Measurements from ENCODE around the gene TSTD1.
"Not testable (repeated sequence)": the region's sequence is repeated elsewhere in the genome, so short reads cannot be mapped to it uniquely, and the experiment has no call there.

Gene TSTD1

GRCh38 chr1:161006563-161006962, 32.2 kb downstream of the TSTD1 start:
- no peak for DNase-seq

- DNase-seq: no peak
Measured at GRCh38 chr1:161001525-161001924, 37.2 kb downstream of the TSTD1 start.

DNA sequence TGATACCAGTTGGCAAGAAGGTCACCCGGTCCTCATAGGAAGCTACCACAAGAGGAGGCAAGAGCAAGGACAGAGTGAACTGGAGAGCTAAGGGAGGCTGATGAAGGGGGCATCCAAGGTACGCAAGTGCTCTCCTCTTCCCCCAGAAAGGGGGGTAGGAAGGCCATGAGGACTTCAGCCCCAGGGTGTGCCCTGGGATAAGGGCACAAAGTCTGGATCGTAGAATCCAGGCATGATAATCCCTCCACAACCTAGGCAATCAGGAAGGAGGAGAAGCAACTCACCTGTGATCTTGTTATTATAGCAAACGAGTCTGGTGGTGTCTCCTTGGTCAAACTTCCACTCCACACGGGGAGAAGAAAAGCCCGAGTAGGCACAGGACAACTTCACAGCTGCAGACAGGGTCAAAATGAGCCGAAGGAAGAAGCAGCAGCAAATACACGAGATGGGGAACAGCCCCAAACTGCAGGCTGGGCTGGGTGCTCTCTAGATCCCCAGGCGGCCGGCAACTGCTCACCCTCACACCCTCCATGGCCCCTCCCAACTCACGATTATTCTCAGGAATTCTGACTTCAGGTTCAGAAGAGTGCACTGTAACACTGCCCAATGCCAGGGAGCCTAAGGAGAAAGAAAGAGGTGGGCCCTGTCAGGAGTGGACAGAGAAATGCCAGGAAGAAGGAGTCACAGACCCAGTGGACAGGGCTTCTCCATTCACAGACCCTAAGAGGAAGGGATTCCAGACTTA, 37.9 kb downstream of the TSTD1 start:
- DNase-seq: no peak

DNA sequence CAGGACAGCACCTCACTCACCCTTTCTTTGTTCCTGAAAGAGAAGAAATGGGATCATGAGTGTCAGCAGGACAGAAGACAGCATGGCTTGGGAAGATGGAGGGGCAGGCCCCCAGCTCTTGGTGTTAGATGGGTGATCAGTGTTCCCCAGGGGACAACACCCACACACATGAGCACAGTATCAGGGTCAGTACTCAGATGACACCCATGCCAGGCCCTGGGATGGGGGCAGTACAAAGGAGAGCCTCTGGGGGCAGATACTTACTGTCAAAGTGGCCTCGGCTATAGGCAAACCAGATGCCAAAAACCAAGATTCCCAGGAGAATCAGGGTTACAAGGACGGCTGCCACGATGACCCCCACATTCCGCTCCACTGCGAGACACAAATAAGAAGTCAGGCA, 39.4 kb downstream of the TSTD1 start:
- no peak for DNase-seq

- DNase-seq: no peak
Measured at GRCh38 chr1:160997323-160998038, 41.3 kb downstream of the TSTD1 start.

DNA sequence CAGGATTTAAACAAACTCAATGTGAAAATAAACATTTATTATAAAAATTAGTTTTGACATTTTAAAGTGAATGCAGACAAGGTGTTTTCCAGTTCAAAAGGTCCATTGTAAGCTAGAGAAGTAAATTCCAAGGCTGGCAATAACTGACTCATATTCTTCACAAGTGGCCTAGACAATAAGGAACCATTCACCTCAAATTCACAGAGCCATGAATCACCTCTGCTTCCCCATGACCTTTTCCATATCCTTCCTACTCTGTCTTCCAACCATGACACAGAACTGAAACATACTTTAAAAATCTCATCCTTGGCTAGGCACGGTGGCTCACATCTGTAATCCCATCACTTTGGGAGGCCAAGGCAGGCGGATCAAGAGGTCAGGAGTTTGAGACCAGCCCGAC, 42.6 kb downstream of the TSTD1 start:
- DNase-seq: no peak

DNA sequence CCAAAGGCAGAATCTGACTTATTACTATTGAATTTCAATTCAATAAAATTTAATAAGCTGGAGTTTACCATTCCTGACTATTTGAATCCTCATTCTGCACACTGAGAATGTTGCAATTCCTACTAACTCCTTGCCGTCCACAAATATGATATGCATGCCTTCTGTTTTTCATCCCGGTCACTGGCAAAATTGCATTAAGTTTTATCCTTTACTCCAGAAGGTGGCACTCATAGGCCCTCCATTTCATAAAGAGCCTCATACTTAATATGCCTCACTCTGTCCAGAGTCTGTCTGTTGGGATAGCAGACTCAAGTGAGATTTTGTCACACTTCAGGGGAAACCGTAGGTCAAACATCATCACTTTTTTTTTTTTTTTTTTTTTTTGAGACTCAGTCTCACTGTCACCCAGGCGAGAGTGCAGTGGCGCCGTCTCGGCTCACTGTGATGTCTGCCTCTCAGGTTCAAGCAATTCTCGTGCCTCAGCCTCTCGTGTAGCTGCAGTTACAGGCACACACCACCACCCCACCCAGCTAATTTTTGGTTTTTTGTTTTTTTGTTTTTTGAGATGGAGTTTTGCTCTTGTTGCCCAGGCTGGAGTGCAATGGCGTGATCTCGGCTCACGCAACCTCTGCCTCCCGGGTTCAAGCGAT, 45.1 kb downstream of the TSTD1 start:
- no peak for DNase-seq

GRCh38 chr1:160992036-160992435, 46.7 kb downstream of the TSTD1 start:
- DNase-seq: not testable (repeated sequence)

Data from NCI-H510A (cell line).